HG03103 (cell line): ENCODE data around the gene C10orf71.

Source experiments
- ATAC-seq: cut with Tn5 transposase; IDR thresholded peaks from one replicate; pipeline ENCODE4 v1.9.1; 2021; ENCODE audit warnings: low read depth; ENCODE audit not compliant: unreplicated experiment

The C10orf71 gene

DNA sequence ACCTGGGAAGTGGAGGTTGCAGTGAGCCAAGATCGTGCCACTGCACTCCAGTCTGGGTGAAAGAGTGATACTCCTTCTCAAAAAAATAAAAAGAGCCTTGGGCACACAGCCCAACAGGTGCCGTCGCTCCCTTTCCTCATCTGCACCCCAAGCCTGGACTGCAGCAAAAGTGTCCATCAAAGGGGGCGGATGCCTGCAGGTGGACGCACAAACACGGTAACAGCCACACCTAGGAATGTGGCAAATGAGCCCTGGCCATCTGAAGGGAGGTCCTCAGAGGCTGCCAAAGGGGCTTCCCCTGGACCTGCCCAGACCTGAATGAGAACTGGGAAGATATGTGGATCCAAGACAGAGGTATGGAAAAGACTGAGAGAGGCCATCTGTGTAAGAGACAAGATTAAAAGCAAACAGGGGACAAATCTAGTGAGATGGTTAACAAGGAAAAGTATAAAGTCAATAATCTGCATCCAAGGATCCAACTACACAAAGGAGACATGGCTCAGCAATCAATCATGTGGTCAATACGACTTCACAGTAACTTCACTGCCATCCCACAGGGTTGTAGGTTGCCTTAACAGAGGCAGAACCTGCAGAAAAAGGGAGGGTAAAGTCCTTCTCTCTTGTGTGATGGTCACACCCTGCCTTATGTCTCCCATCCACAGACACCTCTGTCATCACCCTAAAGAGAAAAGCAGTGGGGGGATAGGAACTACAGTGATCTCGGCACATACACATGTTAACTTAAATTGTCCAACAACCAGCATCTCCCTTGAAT, 71.5 kb downstream of the C10orf71 start:
- ATAC-seq: no peak

GRCh38 chr10:49371967-49372366, 73.0 kb downstream of the C10orf71 start:
- no peak for ATAC-seq

DNA sequence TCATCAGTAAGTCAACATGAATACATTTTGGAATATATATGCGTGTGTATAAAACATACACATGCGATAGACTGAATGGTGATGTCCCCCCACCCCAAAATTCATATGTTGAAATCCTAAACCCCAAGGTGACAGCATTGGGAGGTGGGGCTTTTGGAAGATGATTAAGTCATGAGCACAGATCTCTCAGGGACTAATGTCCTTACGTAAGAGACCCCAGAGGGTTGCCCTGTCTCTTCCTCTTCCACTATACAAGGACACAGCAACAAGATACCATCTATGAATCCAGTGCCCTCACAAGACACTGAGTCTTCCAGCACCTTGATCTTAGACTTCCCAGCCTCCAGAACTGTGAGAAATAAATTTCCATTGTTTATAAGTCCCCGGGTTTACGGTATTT, 74.4 kb downstream of the C10orf71 start:
- ATAC-seq: no peak

DNA sequence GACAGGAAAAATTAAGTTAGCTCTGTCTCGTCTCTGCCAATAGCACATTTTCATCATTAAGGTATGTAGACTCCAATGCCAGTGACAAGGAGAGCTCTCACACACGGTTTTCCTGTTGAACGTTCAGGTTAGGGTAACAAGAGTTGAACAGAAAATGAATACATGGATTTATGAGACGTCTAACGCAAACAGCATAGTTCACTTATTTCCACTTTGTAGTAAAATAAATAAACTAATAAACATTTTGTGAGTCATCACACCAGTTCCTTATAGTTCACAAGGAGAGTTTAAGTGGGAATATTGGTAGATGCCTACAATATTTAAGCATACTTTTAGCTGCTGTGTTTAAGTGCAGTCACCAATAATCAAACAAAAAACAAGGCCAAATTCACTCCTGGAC, 75.8 kb downstream of the C10orf71 start:
- no peak for ATAC-seq

GRCh38 chr10:49375611-49376010, 76.6 kb downstream of the C10orf71 start:
- no peak for ATAC-seq
